Esophagus muscularis mucosa (tissue), 4 donors: Measurements from ENCODE around the gene SH3BP5. TPM values are rescaled to one million over a fixed set of nuclear protein-coding genes. Genes with fewer than 3 reads are reported as not detected.
"Not testable (repeated sequence)": the region's sequence is repeated elsewhere in the genome, so short reads cannot be mapped to it uniquely, and the experiment has no call there.

Experiments used
- DNase-seq: peaks from one replicate; pipeline ENCODE4 v3.0.0-alpha.2; 2017; ENCODE audit errors: extremely low spot score
- H3K27ac ChIP-seq, 4 donors: fragments of 200-600 bp; sonication (generic); replicated peaks in 1 of 4; 1 replicate in 3 of 4; 2 replicates in 1 of 4; pipeline ENCODE4 v1.5.1; 2016 to 2019; ENCODE audit warnings: mild to moderate bottlenecking in 1 of 4
- H3K27me3 ChIP-seq, 4 donors: fragments of 200-600 bp; sonication (generic); one replicate each; pipeline versions ENCODE4 v1.5.1 to v1.6.0; 2016 to 2019
- H3K36me3 ChIP-seq, 4 donors: fragments of 200-600 bp; sonication (generic); one replicate each; pipeline ENCODE4 v1.5.1; 2016 to 2019
- H3K4me1 ChIP-seq, 4 donors: fragments of 200-600 bp; sonication (generic); one replicate each; pipeline ENCODE4 v1.5.1; 2016 to 2019
- H3K4me3 ChIP-seq, 4 donors: fragments of 200-600 bp; sonication (generic); 1 replicate in 2 of 4; 2 replicates in 2 of 4; pipeline ENCODE4 v1.5.1; 2016 to 2019; ENCODE audit warnings: mild to moderate bottlenecking in 4 of 4, moderate library complexity in 1 of 4
- H3K9me3 ChIP-seq, 4 donors: fragments of 200-600 bp; sonication (generic); 1 replicate in 3 of 4; 2 replicates in 1 of 4; pipeline ENCODE4 v1.5.1; 2016 to 2019
- EP300 ChIP-seq: sonication (generic); formaldehyde crosslinking; IDR thresholded peaks from one replicate; pipeline ENCODE4 v1.6.1; 2017; ENCODE audit warnings: antibody characterized with exemption
- POLR2A ChIP-seq: fragments of 450-650 bp; IDR thresholded peaks from one replicate; pipeline ENCODE4 v1.6.1; 2017; ENCODE audit warnings: antibody characterized with exemption, moderate library complexity, mild to moderate bottlenecking, low read depth
- POLR2AphosphoS5 ChIP-seq, 2 donors: sonication (generic); formaldehyde crosslinking; IDR thresholded peaks; one replicate each; pipeline ENCODE4 v1.6.1; 2017; ENCODE audit warnings: antibody characterized with exemption in 2 of 2
- WGBS: methylation state at CpG from one replicate; pipeline ENCODE4 v1.1.5; 2018; 5-methylcytosine and 5-hydroxymethylcytosine counted together
- intact Hi-C: fragments of 100-400 bp; cut with DNase I; formaldehyde crosslinking; loops from one replicate; pipeline ENCODE4 v1.15.1; 2023
- total RNA-seq, 4 donors: library from RNA; depleted of rRNA; stranded (reverse); fragments of >200 nt; gene quantifications; one replicate each; pipeline versions ENCODE4 v1.1.0 to v1.2.1, GENCODE V29; 2016
- TF ChIP-seq, protein P1 (sequence below), 3 experiments: fragments of 200-600 bp in 2 of 3; fragments of 450-650 bp in 1 of 3; sonication (generic) in 2 of 3; IDR thresholded peaks; one replicate each; pipeline ENCODE4 v1.5.1; 2017 to 2019; ENCODE audit warnings: antibody characterized with exemption in 3 of 3, mild to moderate bottlenecking in 2 of 3, moderate library complexity in 1 of 3

Gene SH3BP5
- total RNA-seq, 4 donors from 2014 or later, result 26.2 to 56.5 (median 38.2) TPM

DNA sequence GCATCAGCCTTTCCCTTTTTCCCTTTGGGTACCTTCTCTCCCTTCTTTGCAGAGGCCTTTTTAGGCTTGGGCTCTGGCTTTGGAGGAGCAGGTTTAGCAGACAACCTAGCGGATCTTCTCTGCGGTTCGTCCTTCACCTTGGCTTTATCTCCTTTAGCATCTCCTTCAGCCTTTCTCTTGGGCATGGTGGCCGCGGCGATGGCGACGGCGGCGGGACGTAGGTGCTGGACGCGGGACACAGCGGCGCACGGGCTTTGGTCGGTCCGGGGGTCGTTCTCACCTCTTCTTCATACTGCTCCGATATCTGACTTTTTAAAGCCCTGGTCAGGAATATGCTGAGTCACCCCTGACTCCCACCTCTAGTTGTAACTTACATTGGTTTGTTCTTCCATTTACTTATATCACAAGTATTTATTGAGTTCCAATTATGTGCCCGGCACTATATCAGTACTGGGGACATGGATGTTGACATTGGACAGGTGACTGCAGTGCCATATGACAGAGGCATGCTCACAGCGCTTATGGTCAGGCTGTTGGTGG lies 43.1 kb upstream of the SH3BP5 start:
- no peak for DNase-seq
- WGBS, result 97% methylated on average over 22 of the region's 22 CpGs
- intact Hi-C loops, result loop anchor here (5.0 kb wide), 1 partner anchor 43 kb away; the partner anchor contains the start of gene SH3BP5

DNA sequence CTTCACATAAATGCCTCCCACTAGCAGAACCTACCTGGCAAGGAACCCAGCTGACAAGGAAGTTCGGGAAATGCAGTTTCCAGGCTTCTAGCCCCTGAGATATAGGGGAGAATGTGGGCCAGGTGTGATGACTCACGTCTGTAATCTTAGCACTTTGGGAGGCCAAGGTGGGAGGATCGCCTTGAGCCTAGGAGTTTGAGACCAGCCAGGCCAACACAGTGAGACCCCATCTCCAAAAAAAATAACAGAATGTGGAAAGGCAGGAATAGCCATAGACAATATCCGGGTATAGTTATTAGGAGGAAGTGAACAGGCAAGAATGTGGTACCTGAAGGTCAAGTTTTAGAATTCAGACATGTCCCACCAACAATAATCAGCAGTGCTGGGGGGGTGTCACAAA lies 40.5 kb upstream of the SH3BP5 start:
- no peak for TF ChIP-seq POLR2AphosphoS5 (IDR thresholded peaks at IDR 0.05)
- TF ChIP-seq, protein P1, sequence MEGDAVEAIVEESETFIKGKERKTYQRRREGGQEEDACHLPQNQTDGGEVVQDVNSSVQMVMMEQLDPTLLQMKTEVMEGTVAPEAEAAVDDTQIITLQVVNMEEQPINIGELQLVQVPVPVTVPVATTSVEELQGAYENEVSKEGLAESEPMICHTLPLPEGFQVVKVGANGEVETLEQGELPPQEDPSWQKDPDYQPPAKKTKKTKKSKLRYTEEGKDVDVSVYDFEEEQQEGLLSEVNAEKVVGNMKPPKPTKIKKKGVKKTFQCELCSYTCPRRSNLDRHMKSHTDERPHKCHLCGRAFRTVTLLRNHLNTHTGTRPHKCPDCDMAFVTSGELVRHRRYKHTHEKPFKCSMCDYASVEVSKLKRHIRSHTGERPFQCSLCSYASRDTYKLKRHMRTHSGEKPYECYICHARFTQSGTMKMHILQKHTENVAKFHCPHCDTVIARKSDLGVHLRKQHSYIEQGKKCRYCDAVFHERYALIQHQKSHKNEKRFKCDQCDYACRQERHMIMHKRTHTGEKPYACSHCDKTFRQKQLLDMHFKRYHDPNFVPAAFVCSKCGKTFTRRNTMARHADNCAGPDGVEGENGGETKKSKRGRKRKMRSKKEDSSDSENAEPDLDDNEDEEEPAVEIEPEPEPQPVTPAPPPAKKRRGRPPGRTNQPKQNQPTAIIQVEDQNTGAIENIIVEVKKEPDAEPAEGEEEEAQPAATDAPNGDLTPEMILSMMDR (IDR thresholded peaks at IDR 0.05), result no peak
- no peak for TF ChIP-seq POLR2A
- TF ChIP-seq EP300, result no peak
- Histone ChIP-seq H3K36me3 (no peaks in the 10 kb centered on the region), H3K9me3 (peaks cover 0 to 3% (median 0%) of the 10 kb centered on the region in 4 donors), H3K27ac (no peak overlapping the region), H3K27me3 (no peaks in the 10 kb centered on the region), H3K4me3 (no peak overlapping the region), H3K4me1 (peaks cover 0 to 5% (median 2%) of the 10 kb centered on the region in 4 donors)
- DNase-seq, result no peak
- 92% methylated on average over 4 of the region's 4 CpGs for WGBS
- intact Hi-C loops, result no loop called here

More for the DNA sequence above, 43.1 kb upstream of the SH3BP5 start:
- H3K36me3 ChIP-seq, result no peaks in the 10 kb centered on the region
- TF ChIP-seq EP300 (no peak), POLR2A (no peak), POLR2AphosphoS5 (IDR thresholded peaks at IDR 0.05) (no peak)
- no peaks in the 10 kb centered on the region for H3K9me3 ChIP-seq
- peaks cover 0 to 5% (median 2%) of the 10 kb centered on the region in 4 donors for H3K4me1 ChIP-seq
- no peak overlapping the region for H3K27ac ChIP-seq
- H3K27me3 ChIP-seq, result no peaks in the 10 kb centered on the region
- no peak overlapping the region for H3K4me3 ChIP-seq

GRCh38 chr3:15368561-15369135 lies 36.3 kb upstream of the SH3BP5 start:
- intact Hi-C loops, result no loop called here
- peaks cover 0 to 3% (median 0%) of the 10 kb centered on the region in 4 donors for H3K9me3 ChIP-seq
- TF ChIP-seq POLR2A (no peak), POLR2AphosphoS5 (IDR thresholded peaks at IDR 0.05) (peak in 1 of 2 donors; percentile 12), EP300 (no peak)
- no peaks in the 10 kb centered on the region for H3K36me3 ChIP-seq
- no peak overlapping the region for H3K4me3 ChIP-seq
- 72% methylated on average over 6 of the region's 6 CpGs for WGBS
- no peak for DNase-seq
- no peaks in the 10 kb centered on the region for H3K27me3 ChIP-seq
- peaks cover 0 to 5% (median 0%) of the 10 kb centered on the region in 4 donors for H3K4me1 ChIP-seq
- no peak overlapping the region for H3K27ac ChIP-seq

GRCh38 chr3:15367059-15367458 lies 34.7 kb upstream of the SH3BP5 start:
- intact Hi-C loops, result no loop called here
- no peaks in the 10 kb centered on the region for H3K27me3 ChIP-seq
- H3K4me3 ChIP-seq, result no peak overlapping the region
- no peak overlapping the region for H3K27ac ChIP-seq
- no peak for DNase-seq
- TF ChIP-seq POLR2AphosphoS5 (IDR thresholded peaks at IDR 0.05) (no peak), POLR2A (no peak), EP300 (no peak)
- TF ChIP-seq, protein P1 (IDR thresholded peaks at IDR 0.05), result no peak
- WGBS, result 48% methylated on average over 1 of the region's 1 CpG
- H3K9me3 ChIP-seq, result peaks cover 0 to 3% (median 0%) of the 10 kb centered on the region in 4 donors
- no peaks in the 10 kb centered on the region for H3K36me3 ChIP-seq
- peaks cover 0 to 5% (median under 1%) of the 10 kb centered on the region in 4 donors for H3K4me1 ChIP-seq

DNA sequence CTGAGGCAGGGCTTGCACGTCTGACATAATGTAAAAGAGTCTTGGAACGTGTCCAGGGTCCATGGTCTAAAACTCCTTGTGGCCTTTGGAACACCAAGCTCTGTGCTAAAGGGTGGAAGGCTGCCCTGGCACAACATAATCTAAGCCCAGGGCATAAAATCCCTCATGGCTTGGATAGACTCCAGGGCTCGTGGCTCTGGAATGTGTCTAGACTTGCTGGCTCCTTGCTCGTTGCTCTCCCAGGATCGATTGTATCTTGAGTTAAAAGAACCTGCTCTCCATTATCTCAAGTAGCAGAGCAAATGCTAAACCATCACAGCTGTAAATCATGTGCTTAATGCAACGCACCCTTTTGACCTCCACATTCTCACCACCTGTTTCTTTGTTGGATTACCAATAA lies 31.7 kb upstream of the SH3BP5 start:
- H3K4me1 ChIP-seq, H3K4me3 ChIP-seq, H3K36me3 ChIP-seq, DNase-seq, H3K27me3 ChIP-seq, intact Hi-C loops, H3K9me3 ChIP-seq, H3K27ac ChIP-seq: not testable (repeated sequence)
- WGBS, result 56% methylated on average over 6 of the region's 6 CpGs

DNA sequence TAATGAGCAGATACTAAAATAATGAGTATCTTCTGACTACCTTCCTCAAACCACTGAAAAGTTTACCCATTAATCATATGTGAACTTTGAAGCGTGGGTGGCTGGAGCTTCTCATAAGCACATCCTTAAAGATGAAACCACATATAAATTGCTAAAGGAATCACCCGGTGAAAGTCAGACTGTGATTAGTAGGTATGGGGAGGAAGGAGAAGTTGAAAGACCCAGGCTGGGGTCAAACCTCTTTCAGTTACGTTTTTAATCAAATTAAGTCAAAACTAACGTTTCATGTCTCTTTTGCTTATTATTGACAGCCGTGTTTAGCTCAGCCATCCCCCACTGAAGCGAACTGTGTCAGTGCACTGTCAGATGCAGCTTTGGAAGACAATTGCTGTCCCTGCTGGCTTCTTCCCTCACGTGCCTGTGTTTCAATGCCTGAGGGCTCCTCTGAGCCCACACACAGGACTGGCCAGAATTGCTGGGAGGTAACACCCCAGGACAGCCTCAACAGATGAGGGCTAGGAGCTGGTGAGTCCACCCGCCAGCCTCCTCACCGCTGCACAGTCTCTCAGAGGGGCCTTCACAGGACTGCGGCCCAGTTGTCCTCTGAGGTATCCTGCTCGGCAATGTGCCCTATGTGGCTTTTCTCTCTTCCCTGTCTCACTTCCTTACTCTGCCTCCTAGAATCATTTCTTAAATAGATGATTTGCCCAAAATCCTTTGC lies 29.3 kb upstream of the SH3BP5 start:
- DNase-seq, result no peak
- no peak overlapping the region for H3K4me3 ChIP-seq
- WGBS, result 37% methylated on average over 11 of the region's 11 CpGs
- H3K9me3 ChIP-seq, result no peaks in the 10 kb centered on the region
- peaks cover 0 to 10% (median 7%) of the 10 kb centered on the region in 4 donors for H3K4me1 ChIP-seq
- TF ChIP-seq, protein P1 (IDR thresholded peaks at IDR 0.05), result no peak
- no peak for TF ChIP-seq POLR2AphosphoS5 (IDR thresholded peaks at IDR 0.05)
- no peak for TF ChIP-seq EP300
- TF ChIP-seq POLR2A, result no peak
- H3K27ac ChIP-seq, result peak overlapping the region in 2 of 4 donors; percentile 23 to 27
- intact Hi-C loops, result no loop called here
- H3K36me3 ChIP-seq, result no peaks in the 10 kb centered on the region
- no peaks in the 10 kb centered on the region for H3K27me3 ChIP-seq
